SK-N-SH (cell line): ENCODE data around the gene ATP2B3. TPM values are rescaled to one million over a fixed set of nuclear protein-coding genes. Genes with fewer than 3 reads are reported as not detected.

ENCODE experiments used
- CTCF ChIA-PET: fragments of 300-600, 350-600 bp; formaldehyde crosslinking; extraction: SDS; loops from one replicate; lab custom pipeline; 2021; lab: Yijun Ruan, JAX
- POLR2A ChIA-PET: fragments of 350-600 bp; sonication (Branson Sonifier 250); formaldehyde crosslinking; extraction: SDS; loops from one replicate; lab custom pipeline; 2020; ENCODE audit warnings: antibody characterized with exemption, inconsistent platforms; lab: Yijun Ruan, JAX
- DNase-seq: peaks from one replicate; pipeline ENCODE4 v3.0.0; 2012
- H2AFZ ChIP-seq: fragments of 200-600 bp; sonication (generic); 2 replicates; pipeline ENCODE4 v1.8.1; 2016; ENCODE audit warnings: antibody characterized with exemption, mild to moderate bottlenecking, low read depth
- H3F3A ChIP-seq: fragments of 200-600 bp; sonication (generic); replicated peaks from 2 replicates; pipeline ENCODE3; 2016; ENCODE audit warnings: antibody characterized with exemption, mild to moderate bottlenecking; ENCODE audit not compliant: insufficient read depth
- H3K27ac ChIP-seq, 2 experiments: fragments of 200-500 bp in 1 of 2; fragments of 200-600 bp in 1 of 2; sonication (Bioruptor generic) in 1 of 2; sonication (generic), shearing (Covaris generic) in 1 of 2; 2 replicates each; pipeline versions ENCODE4 v1.5.1 to v1.6.1; 2014 to 2016; ENCODE audit warnings: low read depth in 2 of 2, inconsistent platforms in 1 of 2, low read length in 1 of 2, mild to moderate bottlenecking in 1 of 2, mixed read lengths in 1 of 2
- H3K27me3 ChIP-seq: fragments of 200-600 bp; sonication (generic), shearing (Covaris generic); 2 replicates; pipeline ENCODE4 v1.6.1; 2016; ENCODE audit warnings: mixed run types; ENCODE audit not compliant: insufficient read depth
- H3K36me3 ChIP-seq, 2 experiments: fragments of 200-500 bp in 1 of 2; fragments of 200-600 bp in 1 of 2; sonication (Bioruptor generic) in 1 of 2; sonication (generic) in 1 of 2; replicated peaks in 1 of 2; 2 replicates each; pipeline versions ENCODE3 to v1.5.1; 2014 to 2016; ENCODE audit warnings: low read length in 1 of 2, mild to moderate bottlenecking in 1 of 2; ENCODE audit not compliant: insufficient read depth in 2 of 2, control insufficient read depth in 1 of 2
- H3K4me1 ChIP-seq, 2 experiments: fragments of 200-500 bp in 1 of 2; fragments of 200-600 bp in 1 of 2; sonication (Bioruptor generic) in 1 of 2; sonication (generic), shearing (Covaris generic) in 1 of 2; 2 replicates each; pipeline versions ENCODE4 v1.5.1 to v1.6.1; 2014 to 2016; ENCODE audit warnings: low read depth in 1 of 2, low read length in 1 of 2, mixed run types in 1 of 2; ENCODE audit not compliant: insufficient read depth in 2 of 2, control insufficient read depth in 1 of 2
- H3K4me2 ChIP-seq: fragments of 200-600 bp; sonication (generic), shearing (Covaris generic); 2 replicates; pipeline ENCODE4 v1.6.1; 2017; ENCODE audit warnings: mixed run types
- H3K4me3 ChIP-seq, 2 experiments: fragments of 200-500 bp in 1 of 2; fragments of 200-600 bp in 1 of 2; sonication (Bioruptor generic) in 1 of 2; sonication (generic), shearing (Covaris generic) in 1 of 2; 2 replicates each; pipeline versions ENCODE4 v1.5.1 to v1.8.1; 2014 to 2016; ENCODE audit warnings: low read depth in 2 of 2, inconsistent platforms in 1 of 2, low read length in 1 of 2, mild to moderate bottlenecking in 1 of 2, mixed read lengths in 1 of 2, moderate library complexity in 1 of 2
- H3K79me2 ChIP-seq: fragments of 200-600 bp; sonication (generic); 2 replicates; pipeline ENCODE4 v1.8.1; 2017; ENCODE audit warnings: mild to moderate bottlenecking; ENCODE audit not compliant: insufficient read depth
- H3K9ac ChIP-seq: fragments of 200-600 bp; sonication (generic); 2 replicates; pipeline ENCODE4 v1.6.1; 2017; ENCODE audit warnings: mixed run types
- H3K9me2 ChIP-seq: fragments of 200-600 bp; sonication (generic); 2 replicates; pipeline ENCODE4 v1.6.1; 2017; ENCODE audit warnings: mixed run types
- H3K9me3 ChIP-seq: fragments of 200-600 bp; sonication (generic); 2 replicates; pipeline ENCODE4 v1.6.1; 2017; ENCODE audit warnings: mixed run types, mild to moderate bottlenecking, moderate library complexity
- H4K20me1 ChIP-seq: fragments of 200-600 bp; sonication (generic); 2 replicates; pipeline ENCODE4 v1.6.1; 2017; ENCODE audit warnings: mild to moderate bottlenecking, mixed run types; ENCODE audit not compliant: insufficient read depth
- EP300 ChIP-seq, 2 experiments: IDR thresholded peaks; 2 replicates each; pipeline versions ENCODE4 v1.4.0 to v1.6.1; 2012; ENCODE audit warnings: borderline replicate concordance in 1 of 2, low read depth in 1 of 2, low read length in 1 of 2
- EZH2phosphoT487 ChIP-seq: fragments of 200-600 bp; sonication (generic); IDR thresholded peaks from 2 replicates; pipeline ENCODE4 v1.6.1; 2017; ENCODE audit warnings: low read depth, mixed run types, mild to moderate bottlenecking, antibody characterized with exemption, moderate library complexity, borderline replicate concordance
- GABPA ChIP-seq: IDR thresholded peaks from 2 replicates; pipeline ENCODE4 v1.4.0; 2012; ENCODE audit warnings: low read depth, mild to moderate bottlenecking
- JUND ChIP-seq: IDR thresholded peaks from 2 replicates; pipeline ENCODE4 v1.4.0; 2012
- MEF2A ChIP-seq: IDR thresholded peaks from 2 replicates; pipeline ENCODE4 v1.4.0; 2012; ENCODE audit warnings: low read depth, borderline replicate concordance
- NFIC ChIP-seq: IDR thresholded peaks from 2 replicates; pipeline ENCODE4 v1.4.0; 2012; ENCODE audit warnings: borderline replicate concordance
- NRF1 ChIP-seq: IDR thresholded peaks from 2 replicates; pipeline ENCODE4 v1.6.1; 2012; ENCODE audit warnings: low read depth, mild to moderate bottlenecking, low read length
- POLR2AphosphoS5 ChIP-seq: IDR thresholded peaks from 2 replicates; pipeline ENCODE4 v1.6.1; 2012; ENCODE audit warnings: low read depth, low read length
- RFX5 ChIP-seq: IDR thresholded peaks from 2 replicates; pipeline ENCODE4 v1.6.1; 2012; ENCODE audit warnings: mild to moderate bottlenecking, improper control_type of control experiment, low read length
- SIN3A ChIP-seq: IDR thresholded peaks from 2 replicates; pipeline ENCODE4 v1.6.1; 2012; ENCODE audit warnings: low read depth, mild to moderate bottlenecking, low read length, moderate library complexity, borderline replicate concordance
- TAF1 ChIP-seq: IDR thresholded peaks from 2 replicates; pipeline ENCODE4 v1.6.1; 2012; ENCODE audit warnings: low read depth, mild to moderate bottlenecking, low read length, moderate library complexity, borderline replicate concordance
- WGBS: methylation state at CpG from one replicate; pipeline ENCODE4 v1.1.6; 2017; ENCODE audit warnings: low lambda C conversion rate; 5-methylcytosine and 5-hydroxymethylcytosine counted together
- polyA plus RNA-seq, 3 experiments: library from polyadenylated mRNA; depleted of rRNA; stranded (reverse); fragments of >200 nt; gene quantifications; 2 replicates each; pipeline ENCODE4 v1.2.3, GENCODE V29; 2012
- TF ChIP-seq, protein P1 (sequence below): IDR thresholded peaks from 2 replicates; pipeline ENCODE4 v1.4.0; 2012; ENCODE audit warnings: low read depth, borderline replicate concordance
- TF ChIP-seq, protein P2 (sequence below): IDR thresholded peaks from 2 replicates; pipeline ENCODE4 v1.6.1; 2012; ENCODE audit warnings: mild to moderate bottlenecking, low read depth, low read length, moderate library complexity
- TF ChIP-seq, protein P3 (sequence below): fragments of 150-350 bp; IDR thresholded peaks from 2 replicates; pipeline ENCODE4 v1.6.1; 2017; ENCODE audit warnings: antibody characterized with exemption, low read length, low read depth, borderline replicate concordance
- TF ChIP-seq, protein P4 (sequence below): IDR thresholded peaks from 2 replicates; pipeline ENCODE4 v1.4.0; 2012; ENCODE audit warnings: low read depth, borderline replicate concordance
- TF ChIP-seq, protein P5 (sequence below): IDR thresholded peaks from 2 replicates; pipeline ENCODE4 v1.4.0; 2012; ENCODE audit warnings: low read depth

Gene ATP2B3
- polyA plus RNA-seq, 1 of the 3 experiments (the other 2 are of a cell fraction), result 0.16 TPM

DNA sequence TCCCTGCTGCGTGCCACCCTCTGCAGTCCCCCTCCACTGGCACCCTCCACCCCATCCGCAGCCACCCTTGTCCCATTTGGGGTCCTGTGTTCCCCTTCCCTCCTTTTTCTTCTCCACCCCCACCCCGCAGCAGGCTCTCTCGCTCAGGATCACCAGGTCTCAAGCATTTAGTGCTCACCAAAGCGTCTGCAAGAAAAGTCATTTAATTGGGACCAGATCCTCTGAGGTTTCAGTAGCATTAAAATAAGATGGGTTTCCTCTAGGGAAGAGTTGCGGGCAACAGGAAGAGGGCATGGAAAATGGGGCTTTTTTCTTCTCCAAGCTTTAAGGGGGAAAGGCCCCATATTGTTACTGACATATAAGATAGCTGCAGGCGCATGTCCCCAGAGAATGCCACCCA, 42.2 kb upstream of the ATP2B3 start:
- POLR2A ChIA-PET, result no interaction called here

More for the DNA sequence above, 42.2 kb upstream of the ATP2B3 start:
- Histone ChIP-seq H3K9me2 (no peaks in the 10 kb centered on the region), H3F3A (no peaks in the 10 kb centered on the region), H3K4me3 (no peak overlapping the region), H3K4me1 (peaks cover 21 to 37% of the 10 kb centered on the region in 2 experiments; a peak in 3 of 4 replicates), H3K4me2 (peak overlapping the region; percentile 19; the same call in 1 of the 2 replicates), H3K9me3 (no peaks in the 10 kb centered on the region), H3K27me3 (no peaks in the 10 kb centered on the region), H4K20me1 (no peaks in the 10 kb centered on the region), H3K9ac (no peak overlapping the region), H3K27ac (peak overlapping the region; percentile 72 to 94; a peak in 3 of 4 replicates), H3K36me3 (no peaks in the 10 kb centered on the region), H2AFZ (no peak overlapping the region), H3K79me2 (no peaks in the 10 kb centered on the region)
- 70% methylated on average over 7 of the region's 7 CpGs for WGBS
- CTCF ChIA-PET, result interaction anchor here (1.4 to 11.6 kb wide), 2 partner anchors 14 to 33 kb away, joined by 5 to 203 read pairs; no protein-coding TSS in a partner anchor
- TF ChIP-seq TAF1 (no peak), GABPA (no peak), POLR2AphosphoS5 (no peak), NFIC (no peak), SIN3A (no peak), EZH2phosphoT487 (no peak), NRF1 (no peak), RFX5 (no peak), JUND (no peak), MEF2A (no peak), EP300 (IDR thresholded peaks at IDR 0.05; ENCODE audit: borderline replicate concordance in 1 of 2, low read depth in 1 of 2, low read length in 1 of 2) (no peak)
- TF ChIP-seq, protein P1, sequence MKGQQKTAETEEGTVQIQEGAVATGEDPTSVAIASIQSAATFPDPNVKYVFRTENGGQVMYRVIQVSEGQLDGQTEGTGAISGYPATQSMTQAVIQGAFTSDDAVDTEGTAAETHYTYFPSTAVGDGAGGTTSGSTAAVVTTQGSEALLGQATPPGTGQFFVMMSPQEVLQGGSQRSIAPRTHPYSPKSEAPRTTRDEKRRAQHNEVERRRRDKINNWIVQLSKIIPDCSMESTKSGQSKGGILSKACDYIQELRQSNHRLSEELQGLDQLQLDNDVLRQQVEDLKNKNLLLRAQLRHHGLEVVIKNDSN, result no peak
- TF ChIP-seq, protein P2, sequence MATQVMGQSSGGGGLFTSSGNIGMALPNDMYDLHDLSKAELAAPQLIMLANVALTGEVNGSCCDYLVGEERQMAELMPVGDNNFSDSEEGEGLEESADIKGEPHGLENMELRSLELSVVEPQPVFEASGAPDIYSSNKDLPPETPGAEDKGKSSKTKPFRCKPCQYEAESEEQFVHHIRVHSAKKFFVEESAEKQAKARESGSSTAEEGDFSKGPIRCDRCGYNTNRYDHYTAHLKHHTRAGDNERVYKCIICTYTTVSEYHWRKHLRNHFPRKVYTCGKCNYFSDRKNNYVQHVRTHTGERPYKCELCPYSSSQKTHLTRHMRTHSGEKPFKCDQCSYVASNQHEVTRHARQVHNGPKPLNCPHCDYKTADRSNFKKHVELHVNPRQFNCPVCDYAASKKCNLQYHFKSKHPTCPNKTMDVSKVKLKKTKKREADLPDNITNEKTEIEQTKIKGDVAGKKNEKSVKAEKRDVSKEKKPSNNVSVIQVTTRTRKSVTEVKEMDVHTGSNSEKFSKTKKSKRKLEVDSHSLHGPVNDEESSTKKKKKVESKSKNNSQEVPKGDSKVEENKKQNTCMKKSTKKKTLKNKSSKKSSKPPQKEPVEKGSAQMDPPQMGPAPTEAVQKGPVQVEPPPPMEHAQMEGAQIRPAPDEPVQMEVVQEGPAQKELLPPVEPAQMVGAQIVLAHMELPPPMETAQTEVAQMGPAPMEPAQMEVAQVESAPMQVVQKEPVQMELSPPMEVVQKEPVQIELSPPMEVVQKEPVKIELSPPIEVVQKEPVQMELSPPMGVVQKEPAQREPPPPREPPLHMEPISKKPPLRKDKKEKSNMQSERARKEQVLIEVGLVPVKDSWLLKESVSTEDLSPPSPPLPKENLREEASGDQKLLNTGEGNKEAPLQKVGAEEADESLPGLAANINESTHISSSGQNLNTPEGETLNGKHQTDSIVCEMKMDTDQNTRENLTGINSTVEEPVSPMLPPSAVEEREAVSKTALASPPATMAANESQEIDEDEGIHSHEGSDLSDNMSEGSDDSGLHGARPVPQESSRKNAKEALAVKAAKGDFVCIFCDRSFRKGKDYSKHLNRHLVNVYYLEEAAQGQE, result no peak
- TF ChIP-seq, protein P3, sequence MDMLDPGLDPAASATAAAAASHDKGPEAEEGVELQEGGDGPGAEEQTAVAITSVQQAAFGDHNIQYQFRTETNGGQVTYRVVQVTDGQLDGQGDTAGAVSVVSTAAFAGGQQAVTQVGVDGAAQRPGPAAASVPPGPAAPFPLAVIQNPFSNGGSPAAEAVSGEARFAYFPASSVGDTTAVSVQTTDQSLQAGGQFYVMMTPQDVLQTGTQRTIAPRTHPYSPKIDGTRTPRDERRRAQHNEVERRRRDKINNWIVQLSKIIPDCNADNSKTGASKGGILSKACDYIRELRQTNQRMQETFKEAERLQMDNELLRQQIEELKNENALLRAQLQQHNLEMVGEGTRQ, result no peak
- TF ChIP-seq, protein P4, sequence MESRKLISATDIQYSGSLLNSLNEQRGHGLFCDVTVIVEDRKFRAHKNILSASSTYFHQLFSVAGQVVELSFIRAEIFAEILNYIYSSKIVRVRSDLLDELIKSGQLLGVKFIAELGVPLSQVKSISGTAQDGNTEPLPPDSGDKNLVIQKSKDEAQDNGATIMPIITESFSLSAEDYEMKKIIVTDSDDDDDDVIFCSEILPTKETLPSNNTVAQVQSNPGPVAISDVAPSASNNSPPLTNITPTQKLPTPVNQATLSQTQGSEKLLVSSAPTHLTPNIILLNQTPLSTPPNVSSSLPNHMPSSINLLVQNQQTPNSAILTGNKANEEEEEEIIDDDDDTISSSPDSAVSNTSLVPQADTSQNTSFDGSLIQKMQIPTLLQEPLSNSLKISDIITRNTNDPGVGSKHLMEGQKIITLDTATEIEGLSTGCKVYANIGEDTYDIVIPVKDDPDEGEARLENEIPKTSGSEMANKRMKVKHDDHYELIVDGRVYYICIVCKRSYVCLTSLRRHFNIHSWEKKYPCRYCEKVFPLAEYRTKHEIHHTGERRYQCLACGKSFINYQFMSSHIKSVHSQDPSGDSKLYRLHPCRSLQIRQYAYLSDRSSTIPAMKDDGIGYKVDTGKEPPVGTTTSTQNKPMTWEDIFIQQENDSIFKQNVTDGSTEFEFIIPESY, result no peak
- TF ChIP-seq, protein P5, sequence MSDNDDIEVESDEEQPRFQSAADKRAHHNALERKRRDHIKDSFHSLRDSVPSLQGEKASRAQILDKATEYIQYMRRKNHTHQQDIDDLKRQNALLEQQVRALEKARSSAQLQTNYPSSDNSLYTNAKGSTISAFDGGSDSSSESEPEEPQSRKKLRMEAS, result no peak
- DNase-seq, result no peak
